Activated CD8-positive, alpha-beta memory T cell treated with anti-CD3 and anti-CD28 coated beads, Interleukin-2, amount 50 U/mL, for 48 hours (primary cell): ENCODE measurements around the gene LUZP2.

Experiments
- DNase-seq: peaks from one replicate; pipeline ENCODE4 v3.0.0-alpha.2; 2020

Gene LUZP2

DNA sequence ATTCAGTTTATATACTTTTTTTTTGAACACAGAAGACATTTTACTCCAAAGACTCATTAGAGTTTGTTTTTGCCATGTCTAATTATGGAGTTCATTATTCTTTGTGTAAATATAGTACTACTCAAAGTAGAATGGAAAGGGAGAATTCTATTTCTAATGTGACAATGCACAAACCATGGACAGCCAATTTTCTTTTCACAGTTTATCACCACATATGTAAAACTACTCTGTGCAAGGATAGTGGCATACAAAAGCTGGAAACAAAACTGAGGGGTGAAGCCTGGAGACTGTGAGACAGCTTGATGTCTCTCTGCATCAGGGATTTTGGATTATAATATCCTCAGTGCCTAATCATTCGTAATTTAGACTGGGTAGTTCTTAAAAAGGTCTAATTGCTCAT lies 75.5 kb downstream of the LUZP2 start:
- DNase-seq, result no peak

DNA sequence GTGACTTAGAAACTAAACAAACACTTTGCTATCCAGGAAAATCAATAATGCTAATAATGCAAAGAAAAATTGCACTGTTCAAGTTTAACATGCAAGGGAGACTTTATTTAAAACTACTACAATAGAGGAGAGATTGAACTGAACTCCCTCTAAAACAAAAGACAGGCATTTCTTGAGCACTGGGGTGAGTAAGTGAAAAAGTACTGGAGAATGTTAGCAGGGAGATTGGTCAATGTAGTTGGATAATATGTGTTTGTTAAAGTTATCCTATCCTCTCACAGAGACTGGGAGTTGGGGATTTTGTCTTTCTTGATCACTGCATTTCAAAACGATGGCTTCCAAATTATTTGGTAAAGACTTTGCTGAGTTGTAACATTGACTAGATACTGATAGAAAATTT lies 77.6 kb downstream of the LUZP2 start:
- no peak for DNase-seq

- no peak for DNase-seq
These were observed 78.5 kb downstream of the LUZP2 start for GRCh38 chr11:24575392-24575791.

DNA sequence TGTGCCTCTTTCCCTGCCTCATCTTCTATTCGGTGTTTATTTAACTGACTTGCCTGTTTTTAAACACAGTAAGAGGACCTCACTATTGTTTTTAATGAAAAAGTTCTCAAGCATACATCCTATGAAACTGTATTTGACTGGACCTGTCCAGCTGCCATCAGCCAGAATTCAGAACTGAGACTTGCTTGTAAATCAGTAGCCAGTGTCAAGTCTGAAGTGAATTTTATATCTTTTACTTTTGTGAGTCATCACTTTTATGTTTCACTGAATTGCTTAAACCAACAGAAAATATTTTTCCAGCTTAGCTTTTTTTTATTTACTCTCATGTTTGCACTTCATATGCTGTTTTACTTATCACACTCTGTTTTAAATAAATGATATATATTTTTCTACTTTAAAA lies 88.3 kb downstream of the LUZP2 start:
- no peak for DNase-seq

DNA sequence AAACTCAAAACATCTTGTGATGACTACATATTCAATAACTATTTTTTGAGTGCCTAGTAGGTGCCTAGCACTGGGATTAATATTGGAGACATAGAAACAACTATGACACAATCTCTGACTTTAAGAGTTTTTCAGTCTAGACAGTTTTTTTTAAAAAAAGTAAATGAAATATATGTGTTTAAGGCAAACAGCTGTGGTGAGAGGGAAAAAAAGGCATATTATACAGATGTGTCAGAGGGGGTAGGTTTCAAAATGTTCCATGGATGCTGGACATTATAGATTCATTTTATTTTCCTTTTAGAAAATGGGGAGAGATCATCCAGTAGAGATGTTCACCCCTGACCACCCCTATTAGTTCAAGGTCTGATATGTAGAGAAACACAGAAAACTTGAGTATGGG lies 90.8 kb downstream of the LUZP2 start:
- DNase-seq, result no peak

GRCh38 chr11:24588081-24588480 lies 91.2 kb downstream of the LUZP2 start:
- DNase-seq, result no peak

DNA sequence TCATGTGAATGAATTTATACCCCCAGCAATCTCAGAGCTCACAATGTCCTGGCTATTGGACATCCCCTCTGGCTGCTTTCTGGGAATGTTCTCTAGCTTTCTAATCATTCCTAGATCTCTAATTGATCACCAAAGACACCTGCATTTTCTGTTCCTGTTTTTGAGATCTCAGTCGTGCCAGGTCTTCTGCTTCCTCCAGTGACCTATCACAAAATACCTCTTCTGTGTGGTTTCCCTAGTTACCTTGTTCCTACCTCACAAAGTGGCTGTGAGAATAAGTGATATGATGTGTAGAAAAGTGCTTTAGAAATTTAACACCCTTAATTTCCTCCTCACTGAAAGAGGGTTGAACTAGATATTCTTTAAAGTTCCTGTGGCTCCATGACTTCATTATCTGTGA lies 92.2 kb downstream of the LUZP2 start:
- no peak for DNase-seq

DNA sequence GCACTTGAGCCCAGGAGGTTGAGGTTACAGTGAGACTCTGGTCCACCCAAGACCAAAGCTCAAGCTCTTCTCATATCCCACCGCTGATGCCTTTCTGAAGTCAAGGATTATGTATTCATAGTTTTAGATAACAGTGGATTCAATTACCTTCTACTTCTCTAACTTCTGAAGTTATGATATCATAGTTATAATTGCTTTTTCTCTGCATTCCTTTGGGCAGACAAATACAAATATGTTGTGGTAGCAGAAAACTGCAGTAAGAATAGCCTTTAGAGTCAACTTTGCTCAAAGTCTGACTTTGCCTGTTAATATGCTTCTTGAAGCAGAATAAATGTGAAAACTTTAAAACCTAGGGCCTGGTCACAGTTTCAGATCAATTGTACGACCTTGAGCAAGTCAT lies 94.4 kb downstream of the LUZP2 start:
- no peak for DNase-seq

DNA sequence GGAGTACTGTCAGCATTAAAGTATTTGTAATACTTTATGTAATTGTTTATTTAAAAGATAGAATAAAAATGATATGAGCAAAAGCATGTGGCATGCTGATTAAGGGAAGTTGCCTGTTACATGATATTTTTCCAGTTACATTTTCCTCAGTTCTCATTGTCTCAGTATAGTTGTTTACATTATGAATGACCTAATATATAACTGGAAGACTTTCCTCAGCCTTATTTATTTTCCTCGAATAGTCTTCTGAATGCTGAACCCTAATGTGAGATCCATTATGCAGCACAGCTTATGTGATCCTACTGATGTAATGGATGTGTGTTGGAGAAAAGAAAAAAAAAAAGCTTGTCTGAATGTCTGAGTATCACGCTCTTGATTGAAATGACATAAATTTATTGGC lies 95.5 kb downstream of the LUZP2 start:
- no peak for DNase-seq

GRCh38 chr11:24593332-24593731 lies 96.5 kb downstream of the LUZP2 start:
- no peak for DNase-seq

- no peak for DNase-seq
These were observed 97.5 kb downstream of the LUZP2 start for GRCh38 chr11:24594401-24594800.

GRCh38 chr11:24598641-24599040 lies 101.8 kb downstream of the LUZP2 start:
- no peak for DNase-seq

- no peak for DNase-seq
These were observed 112.6 kb downstream of the LUZP2 start for GRCh38 chr11:24609192-24610119.

DNA sequence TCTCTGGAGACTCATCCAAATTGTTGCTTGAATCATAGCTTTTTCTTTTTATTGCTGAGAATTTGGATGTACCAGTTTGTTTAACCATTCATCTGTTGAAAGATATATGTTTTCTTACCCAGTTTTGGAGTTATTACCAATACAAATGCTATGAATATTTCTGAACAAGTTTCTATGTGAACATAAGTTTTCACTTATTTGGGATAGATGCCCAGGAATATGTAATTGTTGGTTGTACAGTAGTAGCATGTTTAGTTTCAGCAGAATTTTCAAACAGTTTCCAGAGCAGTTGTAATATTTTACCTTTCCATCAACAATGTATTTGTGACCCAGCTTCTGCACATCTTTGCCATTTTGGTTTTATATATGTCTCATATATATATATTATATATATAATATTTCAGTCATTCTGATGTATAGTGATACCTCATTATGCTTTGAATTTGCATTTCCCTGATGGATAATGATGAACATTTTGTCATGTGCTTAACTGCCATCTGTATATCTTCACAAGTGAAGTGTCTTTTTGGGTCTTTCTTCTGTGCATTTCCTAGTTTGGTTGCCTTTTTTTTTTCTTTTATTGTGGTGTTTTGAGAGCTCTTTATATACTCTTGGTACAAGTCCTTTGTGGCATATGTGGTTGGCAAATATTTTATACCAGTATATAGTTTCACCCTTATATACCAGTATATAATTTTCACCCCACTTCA lies 118.8 kb downstream of the LUZP2 start:
- no peak for DNase-seq

GRCh38 chr11:24617856-24618255 lies 121.0 kb downstream of the LUZP2 start:
- DNase-seq, result no peak

DNA sequence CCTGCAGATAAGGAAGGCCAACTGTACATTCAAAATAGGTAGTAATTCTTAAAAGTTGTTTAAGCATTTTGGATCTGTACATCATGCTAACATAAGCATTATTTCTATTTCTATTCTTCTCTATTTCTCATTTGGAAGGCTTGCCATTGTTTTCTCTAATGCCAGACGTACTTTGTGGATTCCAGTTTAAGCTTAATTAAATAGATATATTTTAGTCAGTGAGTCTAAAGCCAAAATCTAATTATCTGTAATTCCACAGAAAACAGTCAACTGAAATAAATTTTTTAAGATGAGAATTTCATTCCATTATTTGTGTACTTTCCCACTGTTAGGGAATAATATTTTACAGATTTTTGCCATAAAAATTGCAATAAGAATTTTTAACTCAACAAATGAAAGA lies 123.0 kb downstream of the LUZP2 start:
- DNase-seq, result no peak

- DNase-seq, result no peak
These were observed 125.4 kb downstream of the LUZP2 start for GRCh38 chr11:24622262-24622661.

GRCh38 chr11:24623121-24623520 lies 126.3 kb downstream of the LUZP2 start:
- no peak for DNase-seq

GRCh38 chr11:24624432-24624831 lies 127.6 kb downstream of the LUZP2 start:
- DNase-seq, result no peak

DNA sequence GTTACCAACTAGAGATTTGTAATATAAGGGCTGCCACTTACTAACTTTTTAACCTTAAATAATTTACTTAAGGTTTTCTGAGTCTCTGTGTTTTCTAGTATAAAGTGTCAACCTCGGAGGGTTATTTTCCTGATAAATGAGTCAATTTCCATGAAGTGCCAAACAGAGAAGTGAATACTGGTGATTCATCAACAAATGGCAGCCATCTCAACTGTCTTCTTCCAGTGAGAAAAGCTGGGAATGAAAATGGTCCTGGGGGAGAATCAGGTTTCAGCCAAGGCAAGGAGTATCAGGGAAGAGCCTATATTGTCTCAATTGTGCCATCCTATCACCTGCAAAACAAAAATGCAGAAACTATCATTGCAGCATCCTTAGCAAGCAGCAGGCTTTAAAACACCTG lies 129.1 kb downstream of the LUZP2 start:
- DNase-seq, result no peak

DNA sequence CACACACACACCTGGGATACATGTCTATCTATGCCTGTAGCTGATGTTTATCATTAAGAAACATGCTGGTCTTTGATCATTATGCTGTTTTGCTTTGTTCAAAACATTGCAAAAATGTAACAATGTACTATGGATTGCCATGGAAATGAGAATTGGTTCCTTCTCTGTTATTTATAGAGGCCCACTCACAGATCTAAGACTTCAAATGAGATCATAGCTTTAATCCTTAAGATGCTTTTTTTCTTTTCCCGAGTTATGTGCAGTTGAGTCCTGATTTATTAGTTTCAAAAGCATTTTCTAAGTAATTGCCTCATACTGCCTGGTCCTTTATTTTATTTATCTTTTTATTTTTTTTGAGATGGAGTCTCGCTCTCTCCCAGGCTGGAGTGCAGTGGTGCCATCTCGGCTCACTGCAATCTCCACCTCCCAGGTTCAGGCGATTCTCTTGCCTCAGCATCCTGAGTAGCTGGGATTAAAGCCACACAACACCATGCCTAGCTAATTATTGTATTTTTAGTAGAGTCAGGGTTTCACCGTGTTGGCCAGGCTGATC lies 131.4 kb downstream of the LUZP2 start:
- no peak for DNase-seq

DNA sequence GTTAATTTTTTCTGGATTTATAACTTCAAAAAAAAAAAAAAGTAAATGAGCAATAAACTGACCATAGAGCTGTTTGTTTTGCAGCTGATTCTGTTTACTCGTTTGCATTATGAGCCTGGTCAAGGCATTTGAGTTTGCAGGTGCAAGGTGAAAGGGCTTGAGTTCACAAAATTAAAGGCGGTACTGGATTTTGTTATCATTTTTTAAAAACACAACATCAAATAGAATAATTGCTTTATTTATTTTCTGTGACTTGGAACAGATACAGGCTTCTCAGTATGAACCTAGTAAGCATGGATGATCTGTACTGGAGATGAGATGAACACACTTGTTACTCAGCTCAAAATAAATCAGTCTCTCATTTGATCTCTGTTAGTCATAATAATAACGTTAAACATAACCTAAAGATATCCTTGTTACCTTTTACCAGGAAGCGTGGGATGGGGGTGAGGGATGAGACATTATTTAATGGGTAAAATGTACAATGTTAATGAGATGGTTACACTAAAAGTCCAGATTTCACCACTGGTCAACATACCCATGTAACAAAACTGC lies 137.8 kb downstream of the LUZP2 start:
- DNase-seq, result no peak

DNA sequence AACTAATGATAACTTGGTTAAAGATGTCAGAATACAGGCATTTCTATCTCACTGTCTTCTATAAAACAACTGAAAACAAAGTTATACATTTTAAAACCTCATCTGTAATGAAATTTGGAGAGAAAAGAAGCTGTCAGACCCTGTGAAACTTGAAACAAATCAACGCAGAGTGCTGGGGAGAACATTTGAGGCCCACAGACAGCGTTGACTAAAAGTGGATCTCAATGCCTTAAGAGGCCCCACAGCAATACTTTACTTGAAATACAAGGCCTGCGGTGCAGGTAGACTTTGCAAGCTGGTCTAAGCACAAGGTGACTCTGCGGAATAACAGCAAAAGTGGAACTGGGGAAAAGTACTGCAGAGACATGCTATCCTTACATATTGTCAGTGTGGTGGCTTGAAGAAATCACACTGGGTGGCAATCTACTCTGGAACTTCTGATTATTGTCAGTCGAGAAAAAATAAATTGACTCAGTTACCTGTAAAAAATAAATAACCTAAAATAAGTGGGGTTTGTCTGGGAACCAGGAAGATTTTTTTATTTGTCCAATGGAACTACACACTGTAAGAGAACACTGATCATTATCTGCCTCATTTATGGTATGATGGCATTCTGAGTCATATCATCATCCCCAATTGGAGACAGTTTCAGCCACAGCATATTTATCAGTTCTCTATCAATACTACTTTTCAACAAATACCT lies 138.9 kb downstream of the LUZP2 start:
- no peak for DNase-seq
